Liver (tissue), 4 donors: ENCODE data around the gene ANKRD65. TPM values are rescaled to one million over a fixed set of nuclear protein-coding genes. Genes with fewer than 3 reads are reported as not detected.

Experiments used
- polyA plus RNA-seq, 2 donors: library from polyadenylated mRNA; stranded (reverse) in 1 of 2; unstranded in 1 of 2; fragments of 200-250 nt in 1 of 2; fragments of >200 nt in 1 of 2; fragmentation: Nextera tagmentation in 1 of 2; extraction: Ambion mirVana in 1 of 2; gene quantifications; one replicate each; pipeline versions ENCODE4 v1.2.1 to v1.2.3, GENCODE V29; 2013 to 2015
- total RNA-seq, 2 donors: library from RNA; depleted of rRNA; stranded (reverse); fragments of >200 nt; gene quantifications; one replicate each; pipeline ENCODE4 v1.2.3, GENCODE V29; 2014
- donor health status: healthy.
- donor health status: healthy.
- donor health status: healthy.

ANKRD65 gene
- total and polyA plus RNA-seq, 4 donors = 0.14 to 0.31 (median 0.23) TPM

Other genes with a start within 250 kb of the ANKRD65 start
- gene TTLL10, start 247.4 kb downstream of the ANKRD65 start, total RNA-seq = not detected
- gene TTLL10, start 247.4 kb downstream of the ANKRD65 start, polyA plus RNA-seq = not detected
- gene TNFRSF18, start 214.7 kb downstream of the ANKRD65 start, total RNA-seq = under 1 TPM in 1 of 2 donors, not detected in 1; 0.19 TPM
- gene TNFRSF18, start 214.7 kb downstream of the ANKRD65 start, polyA plus RNA-seq = under 1 TPM; 0.17 to 0.24 TPM
- gene TNFRSF4, start 207.1 kb downstream of the ANKRD65 start, total RNA-seq = under 1 TPM in 1 of 2 donors, not detected in 1; 0.08 TPM
- gene TNFRSF4, start 207.1 kb downstream of the ANKRD65 start, polyA plus RNA-seq = under 1 TPM; 0.15 to 0.35 TPM
- 10 to 100 TPM; 48.7 to 92.5 TPM for gene SDF4, start 189.3 kb downstream of the ANKRD65 start, total RNA-seq
- 100 to 1,000 TPM in 1 of 2 donors, 10 to 100 TPM in 1; 59.3 to 180 TPM for gene SDF4, start 189.3 kb downstream of the ANKRD65 start, polyA plus RNA-seq
- 1 to 10 TPM; 8.9 to 9.0 TPM for gene B3GALT6, start 189.0 kb downstream of the ANKRD65 start, total RNA-seq
- gene B3GALT6, start 189.0 kb downstream of the ANKRD65 start, polyA plus RNA-seq = 1 to 10 TPM; 1.2 to 7.7 TPM
- not detected for gene C1QTNF12, start 174.6 kb downstream of the ANKRD65 start, total RNA-seq
- gene C1QTNF12, start 174.6 kb downstream of the ANKRD65 start, polyA plus RNA-seq = under 1 TPM; 0.39 to 0.40 TPM
- 10 to 100 TPM; 25.2 to 30.4 TPM for gene UBE2J2, start 147.4 kb downstream of the ANKRD65 start, total RNA-seq
- 10 to 100 TPM; 21.0 to 26.3 TPM for gene UBE2J2, start 147.4 kb downstream of the ANKRD65 start, polyA plus RNA-seq
- gene SCNN1D, start 140.8 kb downstream of the ANKRD65 start, total RNA-seq = 1 to 10 TPM in 1 of 2 donors, under 1 TPM in 1; 0.79 to 1.5 TPM
- 1 to 10 TPM in 1 of 2 donors, under 1 TPM in 1; 0.51 to 1.1 TPM for gene SCNN1D, start 140.8 kb downstream of the ANKRD65 start, polyA plus RNA-seq
- gene ACAP3, start 113.3 kb downstream of the ANKRD65 start, total RNA-seq = 10 to 100 TPM; 17.9 to 24.8 TPM
- gene ACAP3, start 113.3 kb downstream of the ANKRD65 start, polyA plus RNA-seq = 10 to 100 TPM in 1 of 2 donors, 1 to 10 TPM in 1; 2.7 to 12.0 TPM
- gene PUSL1, start 112.7 kb downstream of the ANKRD65 start, total RNA-seq = 10 to 100 TPM in 1 of 2 donors, 1 to 10 TPM in 1; 9.3 to 11.2 TPM
- 10 to 100 TPM in 1 of 2 donors, 1 to 10 TPM in 1; 9.5 to 14.9 TPM for gene PUSL1, start 112.7 kb downstream of the ANKRD65 start, polyA plus RNA-seq
- gene INTS11, start 96.6 kb downstream of the ANKRD65 start, total RNA-seq = 10 to 100 TPM; 30.7 to 40.5 TPM
- 10 to 100 TPM; 26.3 to 38.3 TPM for gene INTS11, start 96.6 kb downstream of the ANKRD65 start, polyA plus RNA-seq
- 10 to 100 TPM in 1 of 2 donors, 1 to 10 TPM in 1; 7.9 to 14.6 TPM for gene CPTP, start 96.5 kb downstream of the ANKRD65 start, total RNA-seq
- 10 to 100 TPM; 30.4 to 45.1 TPM for gene CPTP, start 96.5 kb downstream of the ANKRD65 start, polyA plus RNA-seq
- gene TAS1R3, start 90.0 kb downstream of the ANKRD65 start, total RNA-seq = under 1 TPM; 0.19 to 0.33 TPM
- under 1 TPM in 1 of 2 donors, not detected in 1; 0.36 TPM for gene TAS1R3, start 90.0 kb downstream of the ANKRD65 start, polyA plus RNA-seq
- 10 to 100 TPM; 20.4 to 41.2 TPM for gene DVL1, start 71.9 kb downstream of the ANKRD65 start, total RNA-seq
- gene DVL1, start 71.9 kb downstream of the ANKRD65 start, polyA plus RNA-seq = 10 to 100 TPM in 1 of 2 donors, 1 to 10 TPM in 1; 5.7 to 29.2 TPM
- 1 to 10 TPM; 3.2 to 5.3 TPM for gene MXRA8, start 62.7 kb downstream of the ANKRD65 start, total RNA-seq
- gene MXRA8, start 62.7 kb downstream of the ANKRD65 start, polyA plus RNA-seq = 1 to 10 TPM; 1.8 to 5.9 TPM
- 10 to 100 TPM; 38.4 to 52.6 TPM for gene AURKAIP1, start 46.1 kb downstream of the ANKRD65 start, total RNA-seq
- 100 to 1,000 TPM; 143 to 175 TPM for gene AURKAIP1, start 46.1 kb downstream of the ANKRD65 start, polyA plus RNA-seq
- gene CCNL2, start 21.9 kb downstream of the ANKRD65 start, total RNA-seq = 100 to 1,000 TPM in 1 of 2 donors, 10 to 100 TPM in 1; 47.3 to 170 TPM
- 100 to 1,000 TPM in 1 of 2 donors, 10 to 100 TPM in 1; 46.4 to 160 TPM for gene CCNL2, start 21.9 kb downstream of the ANKRD65 start, polyA plus RNA-seq
- 10 to 100 TPM; 47.8 to 47.9 TPM for gene MRPL20, start 14.0 kb downstream of the ANKRD65 start, total RNA-seq
- 100 to 1,000 TPM; 100 to 170 TPM for gene MRPL20, start 14.0 kb downstream of the ANKRD65 start, polyA plus RNA-seq
- 10 to 100 TPM; 22.8 to 41.6 TPM for gene VWA1, start 14.4 kb upstream of the ANKRD65 start, total RNA-seq
- gene VWA1, start 14.4 kb upstream of the ANKRD65 start, polyA plus RNA-seq = 10 to 100 TPM; 18.3 to 81.3 TPM
- gene ATAD3C, start 28.4 kb upstream of the ANKRD65 start, total RNA-seq = 1 to 10 TPM in 1 of 2 donors, under 1 TPM in 1; 0.19 to 1.3 TPM
- gene ATAD3C, start 28.4 kb upstream of the ANKRD65 start, polyA plus RNA-seq = 1 to 10 TPM in 1 of 2 donors, under 1 TPM in 1; 0.51 to 4.8 TPM
- gene ATAD3B, start 50.5 kb upstream of the ANKRD65 start, total RNA-seq = 10 to 100 TPM in 1 of 2 donors, 1 to 10 TPM in 1; 9.3 to 14.3 TPM
- 10 to 100 TPM in 1 of 2 donors, 1 to 10 TPM in 1; 6.4 to 11.3 TPM for gene ATAD3B, start 50.5 kb upstream of the ANKRD65 start, polyA plus RNA-seq
- 10 to 100 TPM; 14.0 to 17.7 TPM for gene ATAD3A, start 90.9 kb upstream of the ANKRD65 start, total RNA-seq
- gene ATAD3A, start 90.9 kb upstream of the ANKRD65 start, polyA plus RNA-seq = 10 to 100 TPM in 1 of 2 donors, 1 to 10 TPM in 1; 7.2 to 20.0 TPM
- under 1 TPM; 0.14 to 0.33 TPM for gene TMEM240, start 119.3 kb upstream of the ANKRD65 start, total RNA-seq
- gene TMEM240, start 119.3 kb upstream of the ANKRD65 start, polyA plus RNA-seq = under 1 TPM in 1 of 2 donors, not detected in 1; 0.33 TPM
- gene SSU72, start 153.6 kb upstream of the ANKRD65 start, total RNA-seq = 10 to 100 TPM; 35.4 to 40.4 TPM
- gene SSU72, start 153.6 kb upstream of the ANKRD65 start, polyA plus RNA-seq = 10 to 100 TPM; 48.2 to 57.4 TPM
- gene FNDC10, start 178.9 kb upstream of the ANKRD65 start, total RNA-seq = under 1 TPM; 0.08 to 0.37 TPM
- under 1 TPM; 0.13 to 0.58 TPM for gene FNDC10, start 178.9 kb upstream of the ANKRD65 start, polyA plus RNA-seq
- gene MIB2, start 194.2 kb upstream of the ANKRD65 start, total RNA-seq = 10 to 100 TPM; 19.8 to 33.0 TPM
- gene MIB2, start 194.2 kb upstream of the ANKRD65 start, polyA plus RNA-seq = 10 to 100 TPM in 1 of 2 donors, 1 to 10 TPM in 1; 9.8 to 18.7 TPM
- gene MMP23B, start 210.9 kb upstream of the ANKRD65 start, total RNA-seq = 1 to 10 TPM; 1.6 to 4.2 TPM
- 1 to 10 TPM in 1 of 2 donors, under 1 TPM in 1; 0.92 to 1.5 TPM for gene MMP23B, start 210.9 kb upstream of the ANKRD65 start, polyA plus RNA-seq
- 1 to 10 TPM; 5.1 to 6.9 TPM for gene CDK11B, start 237.7 kb upstream of the ANKRD65 start, total RNA-seq
- gene CDK11B, start 237.7 kb upstream of the ANKRD65 start, polyA plus RNA-seq = 10 to 100 TPM in 1 of 2 donors, 1 to 10 TPM in 1; 8.0 to 12.2 TPM